C1 segment of cervical spinal cord (tissue), 14 donors: ENCODE data around the gene TIMM23.
"Not testable (repeated sequence)": the region's sequence is repeated elsewhere in the genome, so short reads cannot be mapped to it uniquely, and the experiment has no call there.

ENCODE experiments used
- DNase-seq, 14 donors: peaks; one replicate each; lab custom pipeline; 2025; lab: John Stamatoyannopoulos, UW

TIMM23 gene

DNA sequence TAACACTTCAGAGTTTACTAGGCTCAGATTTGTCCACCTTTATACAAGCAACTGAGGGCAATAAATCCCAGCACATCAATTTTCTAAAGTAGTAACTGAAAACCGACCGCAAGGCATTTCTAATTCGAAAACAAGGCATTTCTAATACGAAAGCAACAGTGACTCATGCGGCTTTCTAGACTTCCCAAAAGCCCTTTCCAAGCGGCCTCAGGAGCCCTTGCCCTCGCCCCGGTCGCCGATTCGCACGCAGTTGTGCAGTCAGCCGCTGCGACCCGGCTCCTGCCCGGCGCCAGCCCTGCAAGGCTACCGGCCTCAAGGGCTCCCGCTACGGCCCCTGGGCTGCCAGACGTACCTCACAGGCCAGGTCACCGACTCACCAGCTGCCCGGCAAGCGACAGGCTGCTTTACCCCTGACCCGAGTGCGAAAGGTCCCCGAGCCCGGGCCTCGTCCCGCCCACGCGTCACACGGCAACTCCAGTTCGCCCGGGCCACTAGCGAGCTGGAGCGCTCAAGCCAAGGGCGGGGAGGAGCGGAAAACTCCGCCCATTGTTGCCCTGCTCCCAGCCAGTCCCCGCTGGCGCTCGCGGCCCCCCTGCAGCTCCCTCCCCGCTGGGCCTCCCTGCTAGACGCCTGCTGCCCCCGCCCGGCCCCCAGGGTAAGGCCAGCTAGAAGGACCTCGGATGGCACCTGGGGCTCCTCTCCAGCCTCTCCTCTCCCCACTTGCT, 50.9 kb downstream of the TIMM23 start:
- peak in 13 of 14 donors; percentile 48 to 94 (median 85) for DNase-seq

DNA sequence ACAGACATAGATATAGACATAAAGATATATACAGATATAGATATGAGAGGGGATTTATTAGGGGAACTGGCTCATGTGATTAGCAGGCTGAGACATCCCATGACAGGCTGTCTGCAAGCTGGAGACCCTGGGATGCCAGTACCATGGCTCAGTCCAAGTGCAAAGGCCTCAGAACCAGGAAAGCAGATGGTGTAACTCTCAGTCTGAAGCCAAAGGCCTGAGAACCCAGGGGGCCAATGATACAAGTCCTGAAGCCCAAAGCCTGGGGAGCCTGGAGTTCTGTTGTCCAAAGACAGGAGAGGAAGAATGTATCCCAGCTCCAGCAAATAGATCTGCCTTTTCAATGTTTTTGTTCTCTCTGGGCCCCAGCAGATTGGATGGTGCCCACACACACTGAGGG, 52.7 kb downstream of the TIMM23 start:
- DNase-seq: peak in 2 of 14 donors; percentile 36 to 53

GRCh38 chr10:46025406-46025805, 53.1 kb downstream of the TIMM23 start:
- no peak for DNase-seq

DNA sequence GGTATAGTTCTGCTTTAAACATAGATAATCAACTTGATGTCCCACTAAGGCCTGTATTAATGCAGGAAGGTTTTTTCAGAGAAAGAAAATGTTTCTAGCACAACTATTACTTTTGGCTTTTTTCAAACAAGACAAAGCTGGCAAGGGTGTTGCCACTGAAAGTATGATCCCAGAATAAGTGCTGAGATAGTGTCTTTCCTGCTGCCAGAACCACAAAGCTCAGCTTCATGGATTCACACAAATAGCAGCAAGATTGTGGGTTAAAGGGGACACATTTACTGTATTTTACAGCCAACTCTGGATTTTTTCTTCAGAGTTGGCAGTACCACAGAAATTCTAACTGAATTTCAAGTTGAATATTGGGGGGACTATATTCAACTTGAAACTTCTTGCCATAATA, 53.8 kb downstream of the TIMM23 start:
- no peak for DNase-seq

- peak in 1 of 14 donors; percentile 3 for DNase-seq
Measured at GRCh38 chr10:46028584-46029460, 56.5 kb downstream of the TIMM23 start.

GRCh38 chr10:46029461-46030030, 57.3 kb downstream of the TIMM23 start:
- DNase-seq: no peak

- DNase-seq: peak; percentile 40 to 96 (median 88)
Measured at GRCh38 chr10:46030091-46030937, 58.0 kb downstream of the TIMM23 start, which contains the start of gene NCOA4. Gene NCOA4, minus strand, starts transcription at chr10:46030623. Its CDS starts 13,943 bp downstream, at chr10:46016680.

DNA sequence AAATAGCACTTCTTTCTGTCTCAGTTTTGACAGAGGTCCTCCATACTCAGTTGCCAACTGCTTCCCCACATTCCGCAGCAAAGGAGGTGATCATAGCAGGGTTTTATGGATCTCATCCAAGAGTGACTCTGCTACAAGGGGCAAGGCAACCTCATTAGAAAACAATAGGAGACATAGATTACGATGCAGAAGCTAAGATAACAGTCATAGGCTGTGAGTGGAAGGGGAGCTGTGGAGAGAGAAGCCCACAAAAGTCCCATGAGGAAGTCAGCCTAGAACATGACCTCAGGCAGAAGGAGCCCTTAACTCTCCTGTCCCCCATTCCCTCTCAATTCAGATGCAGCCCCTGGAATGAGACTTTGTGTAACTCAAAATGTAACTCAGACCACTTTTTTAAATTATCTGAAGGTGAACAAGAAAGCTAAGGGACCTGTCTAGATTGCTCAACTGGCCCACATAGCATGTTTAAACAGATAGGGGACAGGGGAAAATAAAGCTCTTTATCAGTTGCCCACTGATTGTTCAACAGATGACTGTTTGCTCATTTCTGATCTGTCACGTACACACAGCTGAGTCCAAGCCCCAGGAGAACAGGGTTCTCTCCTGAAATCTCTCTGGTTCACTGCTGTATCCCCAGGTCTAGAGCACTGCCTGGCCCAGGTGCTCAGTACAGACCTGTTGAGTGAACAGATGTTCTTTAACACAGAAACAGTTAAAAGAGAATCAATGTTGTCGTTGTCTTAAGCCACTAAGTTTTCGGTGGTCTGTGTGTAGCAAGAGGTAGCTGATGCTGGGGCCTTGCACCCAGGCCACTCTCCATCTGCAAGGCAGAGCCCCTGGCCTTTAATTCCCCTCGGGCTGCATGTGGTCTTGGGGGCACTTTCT, 59.6 kb downstream of the TIMM23 start:
- no peak for DNase-seq

DNA sequence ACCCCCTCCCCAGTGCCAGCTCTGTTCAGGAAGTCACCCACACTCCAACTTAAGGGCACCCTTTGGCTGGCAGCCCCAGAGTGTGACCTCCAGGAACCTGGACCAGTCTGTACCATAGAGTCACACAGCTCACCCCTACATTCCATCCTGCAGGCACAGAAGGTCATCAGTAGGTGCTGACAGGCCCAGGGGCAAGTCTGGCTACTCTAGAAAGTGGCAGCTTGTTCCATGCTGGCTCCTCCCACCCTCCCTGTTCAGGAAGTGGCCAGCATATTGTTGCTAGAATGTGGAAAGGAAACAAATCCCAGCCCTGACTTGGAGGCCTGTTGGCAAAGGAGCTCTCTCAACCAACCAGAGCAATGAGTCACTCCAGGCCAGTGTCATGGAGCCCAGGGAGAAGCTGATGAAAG, 61.3 kb downstream of the TIMM23 start:
- no peak for DNase-seq

DNA sequence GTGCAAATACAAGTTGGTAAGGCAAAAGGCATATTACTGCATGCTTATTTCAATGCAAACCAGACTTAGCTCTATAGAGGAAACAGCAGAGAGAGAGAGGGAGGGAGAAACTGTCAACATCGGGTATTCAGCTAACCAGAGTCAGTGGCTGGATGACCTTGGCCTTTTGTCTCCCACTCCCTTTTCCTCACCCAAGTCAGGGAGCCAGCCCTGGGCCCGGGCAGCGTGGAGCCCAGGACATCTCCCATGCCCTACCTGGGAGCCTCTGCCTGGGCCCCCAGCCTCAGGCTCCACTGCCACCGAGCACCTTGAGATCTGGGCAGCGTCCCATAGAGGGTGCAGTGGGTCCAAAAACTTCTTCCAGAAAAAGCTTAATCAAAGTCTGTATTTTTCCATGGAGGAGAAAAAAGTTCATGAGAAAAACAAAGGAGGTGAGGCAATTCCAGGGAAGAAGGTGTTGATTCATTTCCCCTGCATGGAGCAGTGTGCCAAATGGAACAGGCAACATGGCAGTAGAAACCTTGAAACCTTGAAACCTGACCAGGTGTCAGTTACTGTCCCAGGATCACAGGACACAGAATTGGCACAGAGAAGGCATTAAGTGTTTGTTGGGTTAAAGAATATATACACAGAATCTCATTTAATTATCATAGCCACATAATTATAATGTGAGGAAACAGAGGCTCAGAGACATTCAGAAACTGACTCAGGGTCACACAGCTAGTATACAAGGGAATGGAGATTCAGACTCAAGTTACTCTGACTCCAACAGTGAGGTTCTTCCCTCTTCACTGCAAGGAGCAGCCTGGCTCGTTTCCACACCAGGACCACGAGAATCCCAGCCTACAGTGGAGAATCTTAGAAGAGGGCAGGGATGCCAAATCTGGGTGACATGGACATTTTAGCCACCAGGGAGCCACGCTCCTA, 63.9 kb downstream of the TIMM23 start:
- no peak for DNase-seq

DNA sequence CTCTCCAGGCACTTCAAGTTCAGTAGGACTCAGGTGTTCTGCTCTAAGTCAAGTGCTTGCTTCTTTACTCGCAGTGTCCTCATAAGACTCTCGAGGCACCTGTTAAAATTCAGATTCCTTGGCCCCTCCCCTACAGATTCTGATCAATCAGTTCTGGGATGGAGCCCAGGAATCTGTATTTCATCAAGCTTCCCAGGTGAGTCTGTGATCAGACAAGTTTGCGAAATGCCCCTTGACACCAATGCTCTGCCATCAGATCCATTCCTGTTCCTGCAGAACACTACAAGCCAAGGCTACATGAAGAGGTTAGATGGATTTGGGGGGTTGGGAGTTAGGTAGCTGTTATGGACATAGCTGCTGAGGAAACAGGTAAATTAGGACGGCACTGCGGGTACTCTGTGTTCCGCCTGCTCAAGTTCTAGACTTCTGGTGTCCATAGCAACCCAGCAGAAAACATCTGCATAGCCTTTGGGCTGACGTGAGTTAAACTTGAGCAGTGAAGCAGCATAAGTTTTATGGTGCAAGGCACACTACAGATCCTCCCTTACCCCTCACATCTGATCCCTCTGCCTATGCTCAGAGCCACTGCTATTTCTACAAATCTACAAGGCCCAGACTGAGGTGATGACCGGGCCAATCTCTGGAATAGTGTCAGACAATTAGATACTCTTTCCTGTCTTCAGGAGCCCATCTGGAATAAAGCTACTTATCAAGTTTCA, 65.0 kb downstream of the TIMM23 start:
- no peak for DNase-seq

DNA sequence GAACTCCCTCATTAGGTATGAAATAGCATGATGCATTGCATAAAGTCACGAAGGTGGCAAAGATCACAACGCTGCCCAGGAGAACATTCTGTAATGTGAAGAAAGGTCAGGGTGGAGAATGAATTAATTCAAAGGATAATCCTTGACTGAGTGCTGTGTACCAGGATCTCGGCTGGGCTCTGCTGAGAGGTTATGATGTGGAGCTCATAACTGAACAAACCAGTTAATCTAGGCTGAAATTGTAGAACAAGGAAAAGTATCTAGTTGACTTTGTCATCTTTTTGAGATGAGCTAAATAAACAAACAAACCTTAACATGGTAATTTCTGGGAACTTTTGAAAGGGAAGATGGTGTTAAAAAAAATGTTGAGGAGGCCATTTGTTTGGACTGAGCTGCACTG, 67.7 kb downstream of the TIMM23 start:
- no peak for DNase-seq

- DNase-seq: no peak
Measured at GRCh38 chr10:46042527-46042926, 70.2 kb downstream of the TIMM23 start.

DNA sequence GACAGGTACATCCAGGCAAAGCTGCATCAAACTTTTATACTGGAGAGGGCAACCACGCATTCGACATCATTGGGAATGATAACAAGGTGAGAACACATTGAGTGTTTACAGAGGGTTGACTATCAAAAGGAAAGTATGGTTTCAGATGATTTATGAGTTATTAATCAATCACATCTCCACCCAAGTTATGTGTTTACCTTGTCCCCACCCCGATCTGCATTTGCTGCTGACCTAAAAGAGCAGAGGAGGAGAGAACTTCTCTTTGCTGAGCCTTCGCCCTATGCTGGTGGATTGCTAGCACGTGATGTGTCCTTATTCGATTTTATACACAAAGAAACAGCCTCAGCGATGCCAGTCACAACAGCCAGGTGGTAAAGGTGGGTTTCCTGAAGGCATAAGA, 74.0 kb downstream of the TIMM23 start, which contains the start of gene MSMB:
Gene MSMB, minus strand, starts transcription at position 9 of the 400 bp plus-strand sequence. CDS start 32 bp downstream, outside the sequence.
- no peak for DNase-seq

DNA sequence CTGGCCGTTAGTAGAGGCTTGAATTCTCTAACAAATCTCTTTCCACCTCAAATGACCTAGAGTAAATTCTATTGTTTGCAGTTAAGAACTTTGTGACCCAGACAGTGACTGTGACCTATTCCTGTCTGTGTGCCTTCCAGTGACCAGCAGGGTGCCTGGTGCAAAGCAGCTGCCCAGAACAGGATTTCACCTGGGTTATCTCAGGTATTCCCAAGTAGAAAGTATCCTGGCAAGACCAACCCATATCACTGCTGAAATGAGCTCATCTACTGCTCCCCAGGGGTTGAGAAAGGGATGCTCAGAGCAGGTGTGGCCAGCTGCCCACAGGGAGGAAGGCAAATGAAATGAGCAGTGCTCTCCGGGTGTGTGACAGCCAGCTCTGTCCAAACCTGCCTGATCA, 75.9 kb downstream of the TIMM23 start:
- DNase-seq: no peak

DNA sequence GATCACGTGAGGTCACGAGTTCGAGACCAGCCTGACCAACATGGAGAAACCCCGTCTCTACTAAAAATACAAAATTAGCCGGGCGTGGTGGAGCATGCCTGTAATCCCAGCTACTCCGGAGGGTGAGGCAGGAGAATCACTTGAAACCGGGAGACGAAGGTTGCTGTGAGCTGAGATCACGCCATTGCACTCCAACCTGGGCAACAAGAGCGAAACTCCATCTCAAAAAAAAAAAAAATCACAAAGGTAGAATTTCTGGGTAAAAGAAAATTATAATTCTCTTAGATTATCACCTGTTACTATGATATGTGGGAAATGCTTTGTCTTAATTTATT, 77.2 kb downstream of the TIMM23 start:
- not testable (repeated sequence) for DNase-seq

DNA sequence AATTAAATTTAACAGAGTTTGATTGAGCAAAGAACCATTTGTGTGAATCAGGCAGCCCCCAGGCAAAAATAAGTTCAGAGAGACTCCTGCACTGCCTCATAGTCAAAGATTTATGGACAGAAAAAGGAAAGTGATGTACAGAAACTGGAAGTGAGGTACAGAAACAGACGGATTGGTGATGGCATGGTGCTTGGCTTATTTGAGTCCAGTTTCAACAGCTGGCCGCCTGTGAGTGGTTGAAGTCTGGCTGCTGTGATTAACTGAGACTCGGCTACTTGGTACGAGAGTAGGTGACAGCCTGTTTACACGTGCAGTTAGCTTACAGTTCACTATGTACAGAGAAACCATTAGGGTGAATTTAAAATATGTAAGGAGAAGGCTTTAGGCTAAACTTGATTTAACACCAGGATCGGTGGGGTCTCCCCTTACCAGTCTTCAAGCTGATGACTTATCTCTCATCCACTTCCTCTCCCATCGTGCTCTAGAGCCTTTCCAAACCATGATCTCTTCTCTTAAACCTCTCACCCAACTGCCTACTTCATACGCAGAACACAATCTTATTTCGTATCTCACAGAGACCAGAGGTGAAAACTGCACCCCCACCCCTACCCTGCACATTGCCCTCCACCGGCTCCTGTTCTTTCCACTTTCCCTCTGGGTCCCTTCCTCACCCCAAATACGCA, 78.8 kb downstream of the TIMM23 start:
- no peak for DNase-seq
